ENCODE results near the gene RAG1.

GRCh38 chr11:36558571-36559413 is 9.0 kb upstream of the RAG1 start:
- TF ChIP-seq EZH2 (IDR thresholded peaks at IDR 0.05; ENCODE audit: insufficient read depth, poor library complexity, severe bottlenecking) (no peak), EZH2phosphoT487 (IDR thresholded peaks at IDR 0.05; ENCODE audit: insufficient read depth, low read depth) (no peak)

Measured in GM23248 (cell line).